HG03280 (cell line): ENCODE data around the gene PMEPA1.

Experiments used
- ATAC-seq: cut with Tn5 transposase; IDR thresholded peaks from one replicate; pipeline ENCODE4 v1.9.1; 2021; ENCODE audit warnings: mild to moderate bottlenecking, moderate library complexity; ENCODE audit not compliant: unreplicated experiment

Gene PMEPA1

DNA sequence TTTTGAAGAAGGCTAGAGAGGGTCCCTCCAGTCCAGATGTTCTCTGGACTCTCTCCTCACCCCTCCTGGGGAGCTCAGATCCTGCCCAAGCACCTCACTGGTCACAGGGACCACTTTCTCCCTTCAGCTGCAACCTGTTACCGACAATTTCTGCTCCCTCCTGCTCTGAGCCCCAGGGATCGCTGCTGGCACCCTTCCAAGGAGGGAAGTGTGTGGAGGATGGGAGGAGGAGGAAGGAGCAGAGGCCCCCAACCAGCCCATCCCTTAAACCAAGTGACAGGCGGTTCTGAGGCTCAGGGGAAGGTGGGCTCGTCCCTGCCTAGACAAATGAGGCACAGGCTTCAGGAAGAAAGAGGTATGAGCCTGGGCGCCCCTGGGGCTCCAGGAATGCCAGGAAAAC, 13.9 kb downstream of the PMEPA1 start:
- no peak for ATAC-seq

DNA sequence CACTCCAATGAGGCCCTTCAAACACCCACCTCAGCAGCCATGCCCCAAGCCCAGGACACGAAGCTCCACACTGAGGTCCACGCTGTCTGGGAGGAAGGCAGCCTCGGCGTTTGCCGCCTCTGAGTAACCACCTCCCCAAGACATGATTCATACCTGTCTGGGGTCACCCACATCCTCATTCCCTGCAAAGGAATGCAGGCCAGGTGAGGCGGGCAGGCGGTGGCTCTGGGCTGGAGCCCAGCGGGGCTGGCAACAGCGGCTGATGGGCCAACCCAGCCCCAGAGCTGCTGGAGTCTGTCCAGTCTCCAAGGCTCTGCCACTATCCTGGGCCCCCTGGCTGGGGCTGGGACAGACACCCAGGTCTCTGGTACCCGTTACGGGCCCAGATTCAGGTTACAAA, 14.8 kb downstream of the PMEPA1 start:
- no peak for ATAC-seq

- no peak for ATAC-seq
Measured at GRCh38 chr20:57694481-57694880, 15.3 kb downstream of the PMEPA1 start.

GRCh38 chr20:57693670-57694329, 16.0 kb downstream of the PMEPA1 start:
- ATAC-seq, result no peak

GRCh38 chr20:57693002-57693582, 16.7 kb downstream of the PMEPA1 start:
- no peak for ATAC-seq

GRCh38 chr20:57692393-57692792, 17.4 kb downstream of the PMEPA1 start:
- no peak for ATAC-seq

DNA sequence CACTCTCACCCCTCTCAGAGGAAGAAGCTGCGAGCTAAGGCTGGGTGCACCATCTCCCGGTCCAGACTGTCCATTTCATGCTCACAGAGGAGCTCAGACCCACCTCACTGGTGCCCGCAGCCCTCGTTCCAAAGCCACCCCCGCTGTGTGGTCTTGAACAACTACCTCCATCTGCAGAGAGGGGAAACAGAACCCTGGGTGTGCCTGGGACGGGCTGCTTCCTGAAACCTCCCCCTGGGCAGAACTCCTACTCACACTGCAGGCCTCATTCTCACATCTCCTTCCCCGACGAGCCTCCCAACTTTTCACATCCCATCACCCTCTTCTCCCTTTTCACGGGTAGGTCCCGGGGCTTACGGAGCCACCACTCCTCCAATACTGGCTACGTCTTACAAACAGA, 18.1 kb downstream of the PMEPA1 start:
- ATAC-seq, result no peak

GRCh38 chr20:57690525-57690924, 19.3 kb downstream of the PMEPA1 start:
- no peak for ATAC-seq

GRCh38 chr20:57689745-57690481, 19.9 kb downstream of the PMEPA1 start:
- ATAC-seq, result no peak

GRCh38 chr20:57688864-57689263, 21.0 kb downstream of the PMEPA1 start:
- no peak for ATAC-seq

DNA sequence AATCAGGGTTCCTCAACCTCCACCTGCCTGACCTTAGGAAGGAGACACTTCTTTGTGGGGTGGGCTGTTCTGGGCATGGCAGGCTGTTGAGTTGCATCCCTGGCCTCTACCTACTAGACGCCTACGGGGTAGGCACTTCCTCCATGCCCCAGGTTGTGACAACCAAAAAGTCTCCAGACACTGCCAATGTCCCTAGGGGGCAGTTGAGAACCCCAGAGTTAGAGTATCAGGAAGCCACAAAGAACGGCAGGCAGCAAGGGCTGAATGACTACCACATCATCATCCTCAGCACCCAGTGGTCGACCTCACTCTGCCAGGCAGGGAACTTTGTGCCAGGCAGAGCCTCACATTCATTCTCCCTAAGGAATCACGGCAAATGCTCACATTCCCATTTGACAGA, 21.5 kb downstream of the PMEPA1 start:
- no peak for ATAC-seq

DNA sequence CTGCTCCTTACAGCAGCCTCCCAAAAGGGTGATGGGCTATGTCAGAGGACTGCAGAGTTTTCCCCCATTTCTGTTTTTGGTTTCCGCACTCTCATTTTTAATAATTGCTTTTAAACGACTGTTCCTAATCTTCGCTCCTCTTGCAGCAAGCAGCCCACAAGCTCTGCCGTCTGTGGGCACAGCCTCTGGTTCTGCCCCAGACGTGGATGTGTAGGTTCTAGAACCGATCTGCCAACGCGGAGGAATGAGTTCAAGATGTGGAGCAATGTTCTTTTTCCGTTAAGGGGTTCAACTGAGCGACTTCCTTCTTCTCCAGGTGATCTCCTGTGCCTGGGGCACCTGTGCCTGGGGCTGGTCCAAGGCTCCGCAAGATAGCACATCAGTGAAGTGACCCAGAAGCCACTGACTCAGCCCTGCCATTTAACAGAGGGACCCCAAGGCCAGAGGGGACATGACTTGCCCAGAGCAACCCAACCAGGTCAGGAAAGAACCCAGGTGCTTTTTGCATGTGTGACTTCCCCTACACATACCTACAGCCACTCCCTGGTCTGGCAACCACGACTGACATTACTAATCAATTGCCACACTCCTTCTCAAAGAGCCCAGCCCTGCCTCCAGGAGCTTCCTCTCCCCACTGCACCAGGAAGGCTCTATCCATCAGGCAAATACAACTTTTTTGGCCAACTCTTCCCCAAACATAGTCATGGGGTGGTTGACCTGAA, 22.7 kb downstream of the PMEPA1 start:
- ATAC-seq, result no peak

DNA sequence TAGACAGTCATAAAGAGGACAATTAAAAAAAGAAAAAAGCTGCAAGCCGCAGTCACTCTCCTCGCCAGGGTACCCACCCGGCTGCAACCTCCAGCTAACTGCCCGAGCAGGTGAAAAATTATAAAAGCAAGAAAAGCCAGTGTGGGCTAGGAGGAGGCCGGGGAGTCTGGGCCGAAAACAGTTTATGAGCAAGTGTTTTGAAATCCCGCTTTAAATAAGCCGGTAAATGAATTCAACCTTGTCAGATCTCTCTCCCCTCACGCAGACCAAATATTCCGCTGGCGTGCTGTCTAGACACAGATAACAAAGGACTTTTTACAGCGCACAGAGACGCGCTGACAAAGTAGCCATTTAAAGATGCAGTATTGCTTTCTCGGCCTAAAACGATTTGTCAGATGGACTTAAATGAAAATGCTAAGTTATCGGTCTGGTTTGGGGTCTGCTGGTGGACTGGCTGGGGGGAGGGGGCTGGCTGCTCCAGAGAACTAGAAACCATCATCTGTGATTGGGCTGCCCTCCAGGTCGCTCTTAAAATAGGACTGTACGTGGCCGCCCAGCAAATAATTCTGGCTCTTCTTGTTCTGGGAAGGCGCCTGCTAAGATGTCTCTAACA, 24.6 kb downstream of the PMEPA1 start:
- ATAC-seq, result no peak

DNA sequence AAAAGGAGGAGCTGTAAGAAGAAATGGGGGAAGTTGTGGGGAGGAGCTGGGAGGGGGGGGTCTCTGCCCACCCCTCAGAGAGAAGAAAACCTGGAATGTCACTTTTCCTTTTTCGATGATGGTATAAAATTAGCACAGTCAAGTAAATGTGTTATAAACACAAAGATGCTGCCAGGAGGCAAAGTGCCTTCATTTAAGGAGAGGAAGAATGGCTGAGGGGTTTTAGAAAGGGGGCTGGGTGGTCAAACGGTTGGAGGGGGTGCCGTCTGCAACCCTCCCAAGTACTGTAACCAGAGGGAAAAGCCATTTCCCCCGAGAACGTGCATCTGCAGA, 25.0 kb downstream of the PMEPA1 start:
- no peak for ATAC-seq

DNA sequence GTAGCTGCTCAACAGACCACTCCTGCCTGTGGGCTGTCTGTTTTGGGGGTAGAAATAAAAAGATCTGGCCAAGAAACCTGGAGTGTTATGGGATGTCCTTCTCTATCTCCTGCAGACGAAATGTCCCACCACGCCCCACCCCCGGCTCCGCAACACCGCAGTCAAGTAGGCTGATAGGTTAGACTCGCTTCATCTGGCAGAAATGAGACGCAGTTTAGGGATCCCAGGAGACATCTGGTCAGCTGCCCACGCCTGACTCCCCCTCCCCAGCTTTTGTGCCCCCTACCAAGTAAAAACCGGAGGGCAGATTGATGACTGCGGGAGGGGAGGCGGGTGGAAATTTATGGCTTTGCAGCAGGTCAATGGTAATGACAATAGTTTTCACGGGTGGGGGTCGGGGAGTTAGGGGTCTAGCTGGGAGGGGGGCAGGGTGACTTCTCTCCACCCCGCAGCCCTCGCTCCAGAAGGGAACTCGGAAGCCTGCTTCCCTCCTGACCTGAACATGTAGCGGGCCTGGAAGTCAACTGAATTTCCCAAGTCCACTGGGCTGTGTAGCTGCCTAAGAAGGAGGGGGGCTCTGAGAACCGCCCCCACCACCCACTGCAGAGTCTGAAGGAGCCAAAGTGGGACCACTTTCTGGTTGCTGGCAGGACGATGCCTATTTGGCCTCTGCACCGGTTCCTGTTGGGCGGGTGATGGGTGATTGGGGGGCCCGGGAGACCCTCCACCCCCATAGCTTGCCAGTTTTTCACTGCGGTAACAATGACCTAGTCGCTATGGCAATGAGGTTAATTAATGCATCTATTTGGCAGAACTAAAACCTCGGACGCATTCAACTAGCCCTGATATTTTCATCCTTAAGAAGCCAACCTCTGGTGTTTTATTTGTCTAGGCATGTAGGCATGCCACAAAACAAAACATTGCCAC, 25.7 kb downstream of the PMEPA1 start:
- ATAC-seq, result no peak

DNA sequence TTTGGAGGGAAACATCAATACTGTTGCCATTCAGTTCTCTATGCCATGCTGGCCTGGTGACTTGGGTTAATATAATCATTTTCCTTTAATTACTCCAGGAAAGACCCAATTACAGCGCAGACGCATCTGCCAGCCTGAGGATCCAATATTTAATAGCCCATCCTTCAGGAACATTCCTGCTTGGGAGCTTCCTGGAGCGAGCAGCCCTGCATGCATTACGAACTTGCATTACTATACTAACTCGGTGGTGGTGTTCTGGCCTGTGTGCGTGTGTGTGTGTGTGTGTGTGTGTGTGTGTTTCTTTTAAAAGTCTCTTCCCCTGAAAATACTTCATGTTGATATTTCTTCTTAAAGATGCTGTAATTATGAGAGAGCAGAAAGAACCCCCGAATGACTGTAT, 26.5 kb downstream of the PMEPA1 start:
- ATAC-seq, result no peak

GRCh38 chr20:57682184-57683101, 27.4 kb downstream of the PMEPA1 start:
- ATAC-seq, result peak; percentile 31

GRCh38 chr20:57680934-57681914, 28.6 kb downstream of the PMEPA1 start:
- ATAC-seq, result no peak
